Glomerular endothelial cell (primary cell): Measurements from ENCODE around the gene LDAF1. TPM values are rescaled to one million over a fixed set of nuclear protein-coding genes. Genes with fewer than 3 reads are reported as not detected.

Source experiments
- DNase-seq: peaks from one replicate; pipeline ENCODE4 v3.0.0-alpha.2; 2011; ENCODE audit warnings: low read depth, low spot score; ENCODE audit errors: extremely low read depth
- total RNA-seq: library from RNA; depleted of rRNA; stranded (reverse); fragments of >200 nt; gene quantifications from 2 replicates; pipeline ENCODE4 v1.2.3, GENCODE V29; 2015

LDAF1 gene
- total RNA-seq, 1 donor from 2014 or later: 33.3 TPM

GRCh38 chr16:21228361-21228872 is 69.9 kb downstream of the LDAF1 start:
- no peak for DNase-seq

Other genes starting within 250 kb of the LDAF1 start
- gene DNAH3, start 7.8 kb upstream of the LDAF1 start, total RNA-seq: not detected in 2 replicates
- gene ZP2, start 52.9 kb downstream of the LDAF1 start, total RNA-seq: not detected in 2 replicates
- gene ANKS4B, start 75.0 kb downstream of the LDAF1 start, total RNA-seq: not detected in 2 replicates
- 0.12 and 8.1 TPM in 2 replicates for gene CRYM, start 119.6 kb downstream of the LDAF1 start, total RNA-seq